ENCODE results near the gene MAST4. TPM values are rescaled to one million over a fixed set of nuclear protein-coding genes. Genes with fewer than 3 reads are reported as not detected.

Gene MAST4
- total and polyA plus RNA-seq, 4 donors = 3.7 to 9.5 (median 6.5) TPM

DNA sequence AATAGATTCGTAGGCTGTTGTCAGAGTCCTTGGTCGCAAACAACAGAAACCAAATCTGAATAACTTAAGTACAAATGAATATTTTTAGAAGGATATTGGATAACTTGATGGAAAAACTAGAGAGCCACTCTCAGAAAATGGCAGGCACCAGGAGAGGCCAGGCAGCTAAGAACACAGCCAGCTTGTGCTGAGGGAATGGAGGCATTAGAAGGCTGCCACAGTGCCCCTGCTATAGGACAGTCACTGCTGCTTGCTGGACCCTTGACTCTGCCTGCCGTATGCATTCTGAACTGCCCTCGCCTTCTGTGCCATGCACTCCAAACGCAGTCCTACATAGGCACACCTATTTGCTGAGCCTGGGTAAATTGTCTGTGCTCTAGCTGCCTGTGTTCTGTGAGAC is 78.6 kb downstream of the MAST4 start:
- Histone ChIP-seq H3K4me1 (ENCODE audit: control insufficient read depth in 4 of 4, insufficient read depth in 4 of 4, low read length in 3 of 4) (peaks cover 0 to 3% (median under 1%) of the 10 kb centered on the region in 4 donors), H3K27me3 (ENCODE audit: control insufficient read depth in 4 of 4, insufficient read depth in 4 of 4, low read length in 3 of 4) (no peaks in the 10 kb centered on the region), H3K9me3 (ENCODE audit: control insufficient read depth in 4 of 4, low read length in 3 of 4) (no peaks in the 10 kb centered on the region), H3K27ac (ENCODE audit: low read depth in 1 of 2, low read length in 2 of 2) (no peak overlapping the region), H3K9ac (ENCODE audit: low read depth in 1 of 2, low read length in 2 of 2) (no peak overlapping the region), H3K36me3 (ENCODE audit: control insufficient read depth in 4 of 4, insufficient read depth in 3 of 4, low read depth in 1 of 4, low read length in 3 of 4) (no peaks in the 10 kb centered on the region), H3K4me3 (ENCODE audit: low read depth in 1 of 3, low read length in 3 of 3) (no peak overlapping the region)
- TF ChIP-seq, protein P1, sequence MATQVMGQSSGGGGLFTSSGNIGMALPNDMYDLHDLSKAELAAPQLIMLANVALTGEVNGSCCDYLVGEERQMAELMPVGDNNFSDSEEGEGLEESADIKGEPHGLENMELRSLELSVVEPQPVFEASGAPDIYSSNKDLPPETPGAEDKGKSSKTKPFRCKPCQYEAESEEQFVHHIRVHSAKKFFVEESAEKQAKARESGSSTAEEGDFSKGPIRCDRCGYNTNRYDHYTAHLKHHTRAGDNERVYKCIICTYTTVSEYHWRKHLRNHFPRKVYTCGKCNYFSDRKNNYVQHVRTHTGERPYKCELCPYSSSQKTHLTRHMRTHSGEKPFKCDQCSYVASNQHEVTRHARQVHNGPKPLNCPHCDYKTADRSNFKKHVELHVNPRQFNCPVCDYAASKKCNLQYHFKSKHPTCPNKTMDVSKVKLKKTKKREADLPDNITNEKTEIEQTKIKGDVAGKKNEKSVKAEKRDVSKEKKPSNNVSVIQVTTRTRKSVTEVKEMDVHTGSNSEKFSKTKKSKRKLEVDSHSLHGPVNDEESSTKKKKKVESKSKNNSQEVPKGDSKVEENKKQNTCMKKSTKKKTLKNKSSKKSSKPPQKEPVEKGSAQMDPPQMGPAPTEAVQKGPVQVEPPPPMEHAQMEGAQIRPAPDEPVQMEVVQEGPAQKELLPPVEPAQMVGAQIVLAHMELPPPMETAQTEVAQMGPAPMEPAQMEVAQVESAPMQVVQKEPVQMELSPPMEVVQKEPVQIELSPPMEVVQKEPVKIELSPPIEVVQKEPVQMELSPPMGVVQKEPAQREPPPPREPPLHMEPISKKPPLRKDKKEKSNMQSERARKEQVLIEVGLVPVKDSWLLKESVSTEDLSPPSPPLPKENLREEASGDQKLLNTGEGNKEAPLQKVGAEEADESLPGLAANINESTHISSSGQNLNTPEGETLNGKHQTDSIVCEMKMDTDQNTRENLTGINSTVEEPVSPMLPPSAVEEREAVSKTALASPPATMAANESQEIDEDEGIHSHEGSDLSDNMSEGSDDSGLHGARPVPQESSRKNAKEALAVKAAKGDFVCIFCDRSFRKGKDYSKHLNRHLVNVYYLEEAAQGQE (IDR thresholded peaks at IDR 0.05) = no peak
- TF ChIP-seq RXRA (IDR thresholded peaks at IDR 0.05) = no peak
- TF ChIP-seq GABPA (IDR thresholded peaks at IDR 0.05 in 1 of 2, conservative IDR thresholded peaks at IDR 0.05 in 1 of 2) = no peak
- no peak for TF ChIP-seq HNF4G (IDR thresholded peaks at IDR 0.05)
- no peak for TF ChIP-seq EGR1 (IDR thresholded peaks at IDR 0.05; ENCODE audit: low read depth in 2 of 2)
- TF ChIP-seq, protein P2, sequence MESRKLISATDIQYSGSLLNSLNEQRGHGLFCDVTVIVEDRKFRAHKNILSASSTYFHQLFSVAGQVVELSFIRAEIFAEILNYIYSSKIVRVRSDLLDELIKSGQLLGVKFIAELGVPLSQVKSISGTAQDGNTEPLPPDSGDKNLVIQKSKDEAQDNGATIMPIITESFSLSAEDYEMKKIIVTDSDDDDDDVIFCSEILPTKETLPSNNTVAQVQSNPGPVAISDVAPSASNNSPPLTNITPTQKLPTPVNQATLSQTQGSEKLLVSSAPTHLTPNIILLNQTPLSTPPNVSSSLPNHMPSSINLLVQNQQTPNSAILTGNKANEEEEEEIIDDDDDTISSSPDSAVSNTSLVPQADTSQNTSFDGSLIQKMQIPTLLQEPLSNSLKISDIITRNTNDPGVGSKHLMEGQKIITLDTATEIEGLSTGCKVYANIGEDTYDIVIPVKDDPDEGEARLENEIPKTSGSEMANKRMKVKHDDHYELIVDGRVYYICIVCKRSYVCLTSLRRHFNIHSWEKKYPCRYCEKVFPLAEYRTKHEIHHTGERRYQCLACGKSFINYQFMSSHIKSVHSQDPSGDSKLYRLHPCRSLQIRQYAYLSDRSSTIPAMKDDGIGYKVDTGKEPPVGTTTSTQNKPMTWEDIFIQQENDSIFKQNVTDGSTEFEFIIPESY (IDR thresholded peaks at IDR 0.05) = no peak
- TF ChIP-seq JUND (IDR thresholded peaks at IDR 0.05) = no peak
- TF ChIP-seq TAF1 (conservative IDR thresholded peaks at IDR 0.05) = no peak
- no peak for TF ChIP-seq HNF4A (conservative IDR thresholded peaks at IDR 0.05)
- TF ChIP-seq NR2F2 (IDR thresholded peaks at IDR 0.05) = no peak
- no peak for TF ChIP-seq FOXA1 (IDR thresholded peaks at IDR 0.05)
- TF ChIP-seq RAD21 (IDR thresholded peaks at IDR 0.05) = no peak
- TF ChIP-seq, protein P3, sequence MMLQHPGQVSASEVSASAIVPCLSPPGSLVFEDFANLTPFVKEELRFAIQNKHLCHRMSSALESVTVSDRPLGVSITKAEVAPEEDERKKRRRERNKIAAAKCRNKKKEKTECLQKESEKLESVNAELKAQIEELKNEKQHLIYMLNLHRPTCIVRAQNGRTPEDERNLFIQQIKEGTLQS (IDR thresholded peaks at IDR 0.05) = no peak
- DNase-seq (ENCODE audit: low spot score) = no peak
- 67% methylated on average over 5 of the region's 5 CpGs for WGBS

DNA sequence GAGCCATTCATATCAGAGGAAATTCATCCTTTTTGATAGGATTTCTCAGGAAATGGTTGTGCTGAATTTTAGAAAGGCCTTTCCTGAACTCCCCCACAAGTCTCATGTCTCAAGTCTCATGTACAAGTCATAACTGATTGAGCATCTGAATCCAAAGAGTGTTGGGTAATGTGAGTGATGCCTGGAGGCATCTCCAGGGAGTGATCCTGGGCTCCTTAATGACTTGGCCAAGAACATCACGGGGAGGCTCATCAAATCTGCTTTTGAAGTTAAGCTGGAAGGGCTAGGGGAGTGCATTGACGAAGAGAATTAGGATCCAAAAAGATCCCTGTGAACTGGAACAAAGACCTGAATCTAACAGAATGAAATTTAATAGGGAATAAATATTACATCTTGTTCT is 79.2 kb downstream of the MAST4 start:
- Histone ChIP-seq H3K9me3 (ENCODE audit: control insufficient read depth in 4 of 4, low read length in 3 of 4) (no peaks in the 10 kb centered on the region), H3K27ac (ENCODE audit: low read depth in 1 of 2, low read length in 2 of 2) (no peak overlapping the region), H3K4me3 (ENCODE audit: low read depth in 1 of 3, low read length in 3 of 3) (no peak overlapping the region), H3K27me3 (ENCODE audit: control insufficient read depth in 4 of 4, insufficient read depth in 4 of 4, low read length in 3 of 4) (no peaks in the 10 kb centered on the region), H3K9ac (ENCODE audit: low read depth in 1 of 2, low read length in 2 of 2) (no peak overlapping the region), H3K36me3 (ENCODE audit: control insufficient read depth in 4 of 4, insufficient read depth in 3 of 4, low read depth in 1 of 4, low read length in 3 of 4) (no peaks in the 10 kb centered on the region), H3K4me1 (ENCODE audit: control insufficient read depth in 4 of 4, insufficient read depth in 4 of 4, low read length in 3 of 4) (peaks cover 0 to 2% (median under 1%) of the 10 kb centered on the region in 4 donors)
- 89% methylated on average over 2 of the region's 2 CpGs for WGBS
- TF ChIP-seq TAF1 (conservative IDR thresholded peaks at IDR 0.05) (no peak), HNF4A (conservative IDR thresholded peaks at IDR 0.05) (no peak), JUND (IDR thresholded peaks at IDR 0.05) (no peak), YY1 (IDR thresholded peaks at IDR 0.05) (no peak), RXRA (IDR thresholded peaks at IDR 0.05) (no peak), RAD21 (IDR thresholded peaks at IDR 0.05) (no peak), FOXA1 (IDR thresholded peaks at IDR 0.05) (no peak), NR2F2 (IDR thresholded peaks at IDR 0.05) (no peak), SP1 (IDR thresholded peaks at IDR 0.05) (no peak), GABPA (IDR thresholded peaks at IDR 0.05 in 1 of 2, conservative IDR thresholded peaks at IDR 0.05 in 1 of 2) (no peak), HNF4G (IDR thresholded peaks at IDR 0.05) (no peak), EGR1 (IDR thresholded peaks at IDR 0.05; ENCODE audit: low read depth in 2 of 2) (no peak), FOXA2 (IDR thresholded peaks at IDR 0.05) (no peak)
- TF ChIP-seq, protein P1 (IDR thresholded peaks at IDR 0.05) = no peak
- TF ChIP-seq, protein P2 (IDR thresholded peaks at IDR 0.05) = no peak
- TF ChIP-seq, protein P4, sequence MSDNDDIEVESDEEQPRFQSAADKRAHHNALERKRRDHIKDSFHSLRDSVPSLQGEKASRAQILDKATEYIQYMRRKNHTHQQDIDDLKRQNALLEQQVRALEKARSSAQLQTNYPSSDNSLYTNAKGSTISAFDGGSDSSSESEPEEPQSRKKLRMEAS (IDR thresholded peaks at IDR 0.05) = no peak
- TF ChIP-seq, protein P5, sequence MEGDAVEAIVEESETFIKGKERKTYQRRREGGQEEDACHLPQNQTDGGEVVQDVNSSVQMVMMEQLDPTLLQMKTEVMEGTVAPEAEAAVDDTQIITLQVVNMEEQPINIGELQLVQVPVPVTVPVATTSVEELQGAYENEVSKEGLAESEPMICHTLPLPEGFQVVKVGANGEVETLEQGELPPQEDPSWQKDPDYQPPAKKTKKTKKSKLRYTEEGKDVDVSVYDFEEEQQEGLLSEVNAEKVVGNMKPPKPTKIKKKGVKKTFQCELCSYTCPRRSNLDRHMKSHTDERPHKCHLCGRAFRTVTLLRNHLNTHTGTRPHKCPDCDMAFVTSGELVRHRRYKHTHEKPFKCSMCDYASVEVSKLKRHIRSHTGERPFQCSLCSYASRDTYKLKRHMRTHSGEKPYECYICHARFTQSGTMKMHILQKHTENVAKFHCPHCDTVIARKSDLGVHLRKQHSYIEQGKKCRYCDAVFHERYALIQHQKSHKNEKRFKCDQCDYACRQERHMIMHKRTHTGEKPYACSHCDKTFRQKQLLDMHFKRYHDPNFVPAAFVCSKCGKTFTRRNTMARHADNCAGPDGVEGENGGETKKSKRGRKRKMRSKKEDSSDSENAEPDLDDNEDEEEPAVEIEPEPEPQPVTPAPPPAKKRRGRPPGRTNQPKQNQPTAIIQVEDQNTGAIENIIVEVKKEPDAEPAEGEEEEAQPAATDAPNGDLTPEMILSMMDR (IDR thresholded peaks at IDR 0.05; ENCODE audit: low read depth, low read length, missing input control) = no peak
- DNase-seq (ENCODE audit: low spot score) = no peak

Measured in liver (tissue), 9 donors.